HepG2 (cell line): ENCODE data around the gene PCTP. TPM values are rescaled to one million over a fixed set of nuclear protein-coding genes. Genes with fewer than 3 reads are reported as not detected.

Experiments used
- ATAC-seq: fragments of 200-7000 bp; cut with Tn5 transposase; 3 replicates; pipeline ENCODE4 v1.9.1; 2020; ENCODE audit warnings: mild to moderate bottlenecking, moderate library complexity
- BruUV-seq: library from RNA; stranded (reverse); fragments of 400-500 nt; replicated peaks from 2 replicates; lab custom pipeline; 2021; lab: Mats Ljungman, UMichigan
- CTCF ChIA-PET: fragments of 300-600 bp; formaldehyde crosslinking; extraction: SDS; loops from one replicate; lab custom pipeline; 2021; ENCODE audit warnings: low total read pairs, inconsistent platforms, low intra/inter-chr PET ratio; lab: Yijun Ruan, JAX
- POLR2A ChIA-PET: fragments of 350-600 bp; sonication (Branson Sonifier 250); formaldehyde crosslinking; loops from one replicate; lab custom pipeline; 2020; ENCODE audit warnings: antibody characterized with exemption, inconsistent platforms; lab: Yijun Ruan, JAX
- DNase-seq: peaks from one replicate; pipeline ENCODE4 v3.0.0-alpha.2; 2015; ENCODE audit warnings: low spot score
- FAIRE-seq: peaks from 3 replicates; lab custom pipeline; 2011; peaks lifted over from hg19 to GRCh38; lab: Jason Lieb, UNC
- H2AFZ ChIP-seq: one replicate; pipeline ENCODE4 v1.6.1; 2011; ENCODE audit warnings: low read length, inconsistent platforms
- H3K27ac ChIP-seq: fragments of 300-600 bp; 3 replicates; pipeline ENCODE4 v1.8.0; 2011; ENCODE audit warnings: mixed run types, mild to moderate bottlenecking, mixed read lengths, low read length, inconsistent platforms; ENCODE audit not compliant: insufficient read depth; ENCODE audit errors: extremely low read length
- H3K27me3 ChIP-seq, 2 experiments: fragments of 200-600 bp in 1 of 2; 2 replicates in 1 of 2; 3 replicates in 1 of 2; pipeline versions ENCODE4 v1.6.0 to v1.8.0; 2011; ENCODE audit warnings: low read length in 2 of 2, mild to moderate bottlenecking in 2 of 2, moderate library complexity in 2 of 2, inconsistent platforms in 1 of 2; ENCODE audit not compliant: insufficient read depth in 2 of 2, control insufficient read depth in 1 of 2
- H3K36me3 ChIP-seq, 2 experiments: fragments of 200-600 bp in 1 of 2; replicated peaks in 1 of 2; 2 replicates in 1 of 2; 3 replicates in 1 of 2; pipeline versions ENCODE4 v1.5.1 to v1.8.0; 2011; ENCODE audit warnings: low read length in 2 of 2, inconsistent platforms in 1 of 2; ENCODE audit not compliant: insufficient read depth in 2 of 2, control insufficient read depth in 1 of 2
- H3K4me1 ChIP-seq: 2 replicates; pipeline ENCODE4 v1.5.1; 2012; ENCODE audit warnings: low read length, inconsistent platforms; ENCODE audit not compliant: insufficient read depth
- H3K4me2 ChIP-seq: 2 replicates; pipeline ENCODE4 v1.6.0; 2011; ENCODE audit warnings: low read depth, low read length, inconsistent platforms
- H3K4me3 ChIP-seq, 3 experiments: fragments of 200-600 bp in 1 of 3; sonication (generic), shearing (Covaris generic) in 1 of 3; replicated peaks in 1 of 3; 2 replicates each; pipeline ENCODE4 v1.5.1; 2011 to 2016; ENCODE audit warnings: low read length in 3 of 3, inconsistent platforms in 2 of 3, low read depth in 2 of 3, mild to moderate bottlenecking in 2 of 3, control low read depth in 1 of 3, mixed read lengths in 1 of 3; ENCODE audit not compliant: insufficient read depth in 1 of 3
- H3K79me2 ChIP-seq: one replicate; pipeline ENCODE4 v1.6.1; 2011; ENCODE audit warnings: low read length, inconsistent platforms; ENCODE audit not compliant: insufficient read depth
- H3K9ac ChIP-seq: 2 replicates; pipeline ENCODE4 v1.6.0; 2011; ENCODE audit warnings: mild to moderate bottlenecking, low read depth, low read length, inconsistent platforms; ENCODE audit not compliant: insufficient read depth
- H3K9me3 ChIP-seq: 2 replicates; pipeline ENCODE4 v1.5.1; 2012; ENCODE audit warnings: mild to moderate bottlenecking, low read length
- H4K20me1 ChIP-seq: 2 replicates; pipeline ENCODE4 v1.6.0; 2011; ENCODE audit warnings: inconsistent platforms, mild to moderate bottlenecking, low read length, moderate library complexity; ENCODE audit not compliant: insufficient read depth
- AGO2 ChIP-seq: fragments of 200-400 bp; formaldehyde crosslinking; optimal IDR thresholded peaks from 2 replicates; pipeline ENCODE3; 2017; ENCODE audit warnings: mild to moderate bottlenecking, low read depth, low read length, moderate library complexity
- MTA1 ChIP-seq: sonication (generic); formaldehyde crosslinking; IDR thresholded peaks from 2 replicates; pipeline ENCODE4 v1.4.0; 2020; ENCODE audit warnings: missing genetic modification reagents, mild to moderate bottlenecking, borderline replicate concordance
- PPARG ChIP-seq: conservative IDR thresholded peaks from 2 replicates; pipeline ENCODE4 v1.6.1; 2016; ENCODE audit warnings: missing biosample characterization, missing genetic modification reagents
- ZNF569 ChIP-seq: sonication (generic); formaldehyde crosslinking; IDR thresholded peaks from 2 replicates; pipeline ENCODE4 v1.5.0; 2020; ENCODE audit warnings: mild to moderate bottlenecking, missing genetic modification reagents, moderate library complexity, borderline replicate concordance
- ZNF792 ChIP-seq: IDR thresholded peaks from 2 replicates; pipeline ENCODE4 v1.6.1; 2016
- WGBS: methylation state at CpG from one replicate; pipeline ENCODE4 v1.1.6; 2017; ENCODE audit warnings: low lambda C conversion rate; 5-methylcytosine and 5-hydroxymethylcytosine counted together
- in situ Hi-C: cut with HindIII; loops from 2 replicates; pipeline ENCODE4 v1.10.0; 2017; ENCODE audit warnings: low pct_unique_long_range_greater_than_20kb; ENCODE audit not compliant: extremely low pct_ligation_motif_present
- intact Hi-C: fragments of 100-400 bp; cut with micrococcal nuclease; formaldehyde crosslinking; loops from one replicate; pipeline ENCODE4 v1.10.0; 2022; ENCODE audit not compliant: unreplicated experiment
- polyA plus RNA-seq, 8 experiments: library from polyadenylated mRNA; depleted of rRNA in 3 of 8; stranded (reverse) in 7 of 8; unstranded in 1 of 8; fragments of >200 nt; fragmentation: Illumina TruSeq in 4 of 8; extraction: Trizol in 4 of 8; gene quantifications; 2 replicates each; pipeline versions ENCODE4 v1.2.1 to v1.2.3, GENCODE V29; 2011 to 2016; ENCODE audit warnings: low read depth in 4 of 8, missing spikeins in 1 of 8, mixed read lengths in 1 of 8; ENCODE audit not compliant: insufficient read depth in 1 of 8
- total RNA-seq, 5 experiments: library from RNA; depleted of rRNA; stranded (reverse); fragments of >200 nt; fragmentation: Illumina TruSeq; extraction: Trizol; gene quantifications; 2 replicates each; pipeline ENCODE4 v1.2.3, GENCODE V29; 2016; ENCODE audit warnings: low read depth in 1 of 5
- TF ChIP-seq, protein P1 (sequence below): sonication (generic); formaldehyde crosslinking; IDR thresholded peaks from 2 replicates; pipeline ENCODE4 v1.4.0; 2020; ENCODE audit warnings: missing genetic modification reagents, mild to moderate bottlenecking, borderline replicate concordance
- TF ChIP-seq, protein P2 (sequence below): sonication (generic); formaldehyde crosslinking; IDR thresholded peaks from 2 replicates; pipeline ENCODE4 v1.5.1; 2020; ENCODE audit warnings: mild to moderate bottlenecking, missing genetic modification reagents, borderline replicate concordance

The PCTP gene
- total and polyA plus RNA-seq, 2 of the 13 experiments (the other 11 are each of a cell fraction or from before 2014, with no cell fraction given): 37.1 to 50.7 TPM

DNA sequence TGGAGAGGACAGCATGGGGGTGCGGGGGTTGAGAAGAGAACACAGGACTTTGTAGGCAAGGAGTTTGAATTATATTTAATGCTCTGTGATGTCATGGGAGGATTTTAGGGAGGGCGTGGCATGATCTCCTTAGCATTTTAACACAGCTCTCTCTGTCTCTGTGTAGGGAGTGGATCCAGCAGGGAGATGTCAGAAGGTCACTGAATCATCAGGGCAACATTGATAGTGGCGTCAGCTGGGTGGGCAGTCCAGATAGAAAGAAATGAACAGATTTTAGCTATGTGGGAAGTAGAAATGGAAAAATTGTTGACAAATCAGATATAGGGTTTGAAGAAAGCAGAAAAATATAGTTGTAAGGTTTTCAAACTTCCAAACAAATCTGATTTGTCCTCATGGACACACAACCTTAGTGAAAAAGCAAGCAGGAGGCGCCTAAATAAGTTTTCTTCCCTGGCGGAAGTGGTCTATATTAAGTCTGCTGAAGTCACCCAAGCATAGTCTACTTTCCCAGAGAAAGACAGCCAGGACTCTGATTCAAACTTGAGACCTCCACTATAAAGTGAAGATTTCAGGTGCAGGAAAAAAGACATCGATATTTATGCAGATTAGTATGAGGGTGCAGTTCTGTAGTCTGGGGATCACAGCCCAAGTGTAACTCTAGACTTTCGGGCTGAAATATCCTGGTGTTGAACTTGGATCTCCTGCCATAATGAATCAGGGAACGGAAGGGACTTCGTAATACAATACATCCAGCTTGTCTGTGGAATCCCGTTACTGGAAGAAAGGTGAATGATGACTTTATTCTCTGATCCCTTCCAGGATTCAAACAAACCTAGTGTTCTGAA, 10.1 kb upstream of the PCTP start:
- POLR2A ChIA-PET: interaction anchor here (1.5 kb wide), 1 partner anchor 10 kb away, joined by 8 read pairs; the partner anchor contains the start of gene PCTP
- WGBS: 34% methylated on average over 10 of the region's 10 CpGs
- Histone ChIP-seq H2AFZ (no peak overlapping the region), H3K9ac (no peak overlapping the region), H3K27ac (no peak overlapping the region), H3K36me3 (no peaks in the 10 kb centered on the region), H3K4me2 (no peak overlapping the region; the same call in 1 of the 2 replicates), H3K27me3 (no peaks in the 10 kb centered on the region), H3K9me3 (no peaks in the 10 kb centered on the region), H4K20me1 (no peaks in the 10 kb centered on the region), H3K79me2 (no peaks in the 10 kb centered on the region), H3K4me3 (no peak overlapping the region), H3K4me1 (peaks cover 30% of the 10 kb centered on the region)
- ATAC-seq (peak; percentile 45; the same call in 2 of the 3 replicates), FAIRE-seq (no peak), DNase-seq (no peak)
- no peak for TF ChIP-seq ZNF792 (CRISPR knock-in tag)
- no peak for TF ChIP-seq ZNF569 (CRISPR knock-in tag)
- TF ChIP-seq PPARG (CRISPR knock-in tag): peak; percentile 49; the same call in 1 of the 2 replicates
- no TSS peak for BruUV-seq
- CTCF ChIA-PET: no interaction called here
- intact Hi-C loops: no loop called here
- in situ Hi-C loops: no loop called here

DNA sequence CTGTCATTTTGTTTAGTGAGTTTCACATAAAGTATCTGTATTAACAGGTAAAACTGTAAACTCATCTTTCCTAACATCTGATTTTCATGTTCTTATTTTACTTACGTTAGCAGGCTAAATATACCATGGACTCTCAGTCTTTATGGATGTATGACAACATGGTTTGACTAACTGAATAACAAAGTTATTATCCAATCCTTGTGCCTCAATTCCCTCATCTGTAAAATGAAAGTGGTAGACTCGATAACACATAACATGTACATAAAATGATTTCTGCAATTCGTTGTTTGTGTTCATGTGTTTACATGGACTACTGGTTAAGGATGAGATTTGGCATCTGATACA, 9.5 kb upstream of the PCTP start:
- H3K79me2 ChIP-seq: no peaks in the 10 kb centered on the region
- no peak overlapping the region; the same call in 1 of the 2 replicates for H3K4me2 ChIP-seq
- no peak overlapping the region for H3K9ac ChIP-seq
- intact Hi-C loops (no loop called here), in situ Hi-C loops (no loop called here)
- peaks cover 32% of the 10 kb centered on the region for H3K4me1 ChIP-seq
- ATAC-seq (no peak), DNase-seq (no peak), FAIRE-seq (no peak)
- H2AFZ ChIP-seq: no peak overlapping the region
- no peaks in the 10 kb centered on the region for H3K9me3 ChIP-seq
- no peaks in the 10 kb centered on the region for H3K36me3 ChIP-seq
- H3K27ac ChIP-seq: no peak overlapping the region
- no peak overlapping the region for H3K4me3 ChIP-seq
- ChIA-PET CTCF (no interaction called here), POLR2A (interaction anchor here (1.5 to 2.1 kb wide), 2 partner anchors 10 kb away, joined by 8 to 9 read pairs; partner anchors contain the start of gene PCTP)
- H4K20me1 ChIP-seq: no peaks in the 10 kb centered on the region
- H3K27me3 ChIP-seq: no peaks in the 10 kb centered on the region
- no TSS peak for BruUV-seq
- WGBS: 47% methylated on average over 3 of the region's 3 CpGs
- TF ChIP-seq AGO2: no peak
- TF ChIP-seq, protein P1, sequence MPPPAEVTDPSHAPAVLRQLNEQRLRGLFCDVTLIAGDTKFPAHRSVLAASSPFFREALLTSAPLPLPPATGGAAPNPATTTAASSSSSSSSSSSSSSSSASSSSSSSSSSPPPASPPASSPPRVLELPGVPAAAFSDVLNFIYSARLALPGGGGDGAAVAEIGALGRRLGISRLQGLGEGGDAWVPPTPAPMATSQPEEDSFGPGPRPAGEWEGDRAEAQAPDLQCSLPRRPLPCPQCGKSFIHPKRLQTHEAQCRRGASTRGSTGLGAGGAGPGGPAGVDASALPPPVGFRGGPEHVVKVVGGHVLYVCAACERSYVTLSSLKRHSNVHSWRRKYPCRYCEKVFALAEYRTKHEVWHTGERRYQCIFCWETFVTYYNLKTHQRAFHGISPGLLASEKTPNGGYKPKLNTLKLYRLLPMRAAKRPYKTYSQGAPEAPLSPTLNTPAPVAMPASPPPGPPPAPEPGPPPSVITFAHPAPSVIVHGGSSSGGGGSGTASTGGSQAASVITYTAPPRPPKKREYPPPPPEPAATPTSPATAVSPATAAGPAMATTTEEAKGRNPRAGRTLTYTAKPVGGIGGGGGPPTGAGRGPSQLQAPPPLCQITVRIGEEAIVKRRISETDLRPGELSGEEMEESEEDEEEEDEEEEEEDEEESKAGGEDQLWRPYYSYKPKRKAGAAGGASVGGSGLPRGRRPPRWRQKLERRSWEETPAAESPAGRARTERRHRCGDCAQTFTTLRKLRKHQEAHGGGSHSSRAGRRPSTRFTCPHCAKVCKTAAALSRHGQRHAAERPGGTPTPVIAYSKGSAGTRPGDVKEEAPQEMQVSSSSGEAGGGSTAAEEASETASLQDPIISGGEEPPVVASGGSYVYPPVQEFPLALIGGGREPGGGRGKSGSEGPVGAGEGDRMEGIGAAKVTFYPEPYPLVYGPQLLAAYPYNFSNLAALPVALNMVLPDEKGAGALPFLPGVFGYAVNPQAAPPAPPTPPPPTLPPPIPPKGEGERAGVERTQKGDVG: no peak
- TF ChIP-seq, protein P2, sequence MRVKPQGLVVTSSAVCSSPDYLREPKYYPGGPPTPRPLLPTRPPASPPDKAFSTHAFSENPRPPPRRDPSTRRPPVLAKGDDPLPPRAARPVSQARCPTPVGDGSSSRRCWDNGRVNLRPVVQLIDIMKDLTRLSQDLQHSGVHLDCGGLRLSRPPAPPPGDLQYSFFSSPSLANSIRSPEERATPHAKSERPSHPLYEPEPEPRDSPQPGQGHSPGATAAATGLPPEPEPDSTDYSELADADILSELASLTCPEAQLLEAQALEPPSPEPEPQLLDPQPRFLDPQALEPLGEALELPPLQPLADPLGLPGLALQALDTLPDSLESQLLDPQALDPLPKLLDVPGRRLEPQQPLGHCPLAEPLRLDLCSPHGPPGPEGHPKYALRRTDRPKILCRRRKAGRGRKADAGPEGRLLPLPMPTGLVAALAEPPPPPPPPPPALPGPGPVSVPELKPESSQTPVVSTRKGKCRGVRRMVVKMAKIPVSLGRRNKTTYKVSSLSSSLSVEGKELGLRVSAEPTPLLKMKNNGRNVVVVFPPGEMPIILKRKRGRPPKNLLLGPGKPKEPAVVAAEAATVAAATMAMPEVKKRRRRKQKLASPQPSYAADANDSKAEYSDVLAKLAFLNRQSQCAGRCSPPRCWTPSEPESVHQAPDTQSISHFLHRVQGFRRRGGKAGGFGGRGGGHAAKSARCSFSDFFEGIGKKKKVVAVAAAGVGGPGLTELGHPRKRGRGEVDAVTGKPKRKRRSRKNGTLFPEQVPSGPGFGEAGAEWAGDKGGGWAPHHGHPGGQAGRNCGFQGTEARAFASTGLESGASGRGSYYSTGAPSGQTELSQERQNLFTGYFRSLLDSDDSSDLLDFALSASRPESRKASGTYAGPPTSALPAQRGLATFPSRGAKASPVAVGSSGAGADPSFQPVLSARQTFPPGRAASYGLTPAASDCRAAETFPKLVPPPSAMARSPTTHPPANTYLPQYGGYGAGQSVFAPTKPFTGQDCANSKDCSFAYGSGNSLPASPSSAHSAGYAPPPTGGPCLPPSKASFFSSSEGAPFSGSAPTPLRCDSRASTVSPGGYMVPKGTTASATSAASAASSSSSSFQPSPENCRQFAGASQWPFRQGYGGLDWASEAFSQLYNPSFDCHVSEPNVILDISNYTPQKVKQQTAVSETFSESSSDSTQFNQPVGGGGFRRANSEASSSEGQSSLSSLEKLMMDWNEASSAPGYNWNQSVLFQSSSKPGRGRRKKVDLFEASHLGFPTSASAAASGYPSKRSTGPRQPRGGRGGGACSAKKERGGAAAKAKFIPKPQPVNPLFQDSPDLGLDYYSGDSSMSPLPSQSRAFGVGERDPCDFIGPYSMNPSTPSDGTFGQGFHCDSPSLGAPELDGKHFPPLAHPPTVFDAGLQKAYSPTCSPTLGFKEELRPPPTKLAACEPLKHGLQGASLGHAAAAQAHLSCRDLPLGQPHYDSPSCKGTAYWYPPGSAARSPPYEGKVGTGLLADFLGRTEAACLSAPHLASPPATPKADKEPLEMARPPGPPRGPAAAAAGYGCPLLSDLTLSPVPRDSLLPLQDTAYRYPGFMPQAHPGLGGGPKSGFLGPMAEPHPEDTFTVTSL (CRISPR knock-in tag): no peak
- TF ChIP-seq MTA1 (CRISPR knock-in tag): no peak
